PFSK-1 (cell line): ENCODE results near the gene POLR2F.

Experiments
- TAF1 ChIP-seq: IDR thresholded peaks from 2 replicates; pipeline ENCODE4 v1.6.1; 2012; ENCODE audit warnings: low read length, control low read depth, borderline replicate concordance; ENCODE audit not compliant: insufficient read depth
- TF ChIP-seq, protein P1 (sequence below), 2 experiments: IDR thresholded peaks; 2 replicates each; pipeline versions ENCODE4 v1.6.1 to v1.8.0; 2011 to 2012; ENCODE audit warnings: low read depth in 2 of 2, low read length in 2 of 2, control low read depth in 1 of 2, inconsistent platforms in 1 of 2, mild to moderate bottlenecking in 1 of 2, moderate library complexity in 1 of 2; ENCODE audit not compliant: insufficient read depth in 1 of 2

DNA sequence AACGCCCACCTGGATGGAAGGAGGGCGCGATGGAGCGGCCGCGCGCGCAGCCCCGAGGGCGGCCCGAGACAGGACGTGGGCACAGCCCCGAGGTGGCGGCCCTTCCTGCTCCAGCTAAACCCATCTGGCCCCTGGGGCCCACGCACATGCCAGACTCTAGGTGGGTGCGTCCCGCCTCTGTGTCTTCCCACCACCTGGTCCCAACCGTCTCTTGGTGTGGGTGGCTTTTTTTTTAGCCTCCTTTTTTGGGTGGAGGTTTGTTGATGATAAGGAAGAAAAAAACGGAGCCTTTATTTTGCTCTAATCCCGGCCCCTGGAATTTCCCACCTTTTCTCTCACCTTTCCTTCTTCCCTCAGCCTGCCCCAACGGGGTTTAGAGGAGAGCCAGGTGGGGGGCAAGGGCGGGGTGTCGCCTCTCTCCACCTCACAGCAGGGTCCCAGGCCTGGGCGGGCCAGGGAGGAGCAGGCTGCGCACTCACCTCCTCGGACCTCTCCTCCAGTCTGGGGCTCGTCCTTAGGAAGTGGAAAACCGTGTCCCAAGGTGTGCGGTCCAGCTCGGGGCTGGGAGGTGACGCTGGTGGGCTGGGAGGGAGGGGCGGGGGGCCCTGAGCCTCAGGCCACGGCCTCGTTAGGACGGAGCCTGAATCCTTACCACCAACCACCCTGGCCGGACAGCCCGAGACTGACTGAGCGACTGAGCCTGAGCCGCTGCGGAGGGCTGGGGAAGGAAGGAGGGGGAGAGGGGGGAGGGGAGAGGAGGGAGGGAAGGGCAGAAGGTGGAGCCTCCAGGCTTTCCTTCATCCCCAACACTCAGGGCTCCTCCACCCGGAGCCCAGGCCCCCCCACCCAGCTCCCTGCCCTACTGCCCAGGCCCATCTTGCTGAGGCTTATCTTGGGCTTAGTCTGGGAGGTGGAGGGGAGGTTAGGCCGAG is 30.6 kb downstream of the POLR2F start, which contains the start of gene SOX10:
- TF ChIP-seq, protein P1, sequence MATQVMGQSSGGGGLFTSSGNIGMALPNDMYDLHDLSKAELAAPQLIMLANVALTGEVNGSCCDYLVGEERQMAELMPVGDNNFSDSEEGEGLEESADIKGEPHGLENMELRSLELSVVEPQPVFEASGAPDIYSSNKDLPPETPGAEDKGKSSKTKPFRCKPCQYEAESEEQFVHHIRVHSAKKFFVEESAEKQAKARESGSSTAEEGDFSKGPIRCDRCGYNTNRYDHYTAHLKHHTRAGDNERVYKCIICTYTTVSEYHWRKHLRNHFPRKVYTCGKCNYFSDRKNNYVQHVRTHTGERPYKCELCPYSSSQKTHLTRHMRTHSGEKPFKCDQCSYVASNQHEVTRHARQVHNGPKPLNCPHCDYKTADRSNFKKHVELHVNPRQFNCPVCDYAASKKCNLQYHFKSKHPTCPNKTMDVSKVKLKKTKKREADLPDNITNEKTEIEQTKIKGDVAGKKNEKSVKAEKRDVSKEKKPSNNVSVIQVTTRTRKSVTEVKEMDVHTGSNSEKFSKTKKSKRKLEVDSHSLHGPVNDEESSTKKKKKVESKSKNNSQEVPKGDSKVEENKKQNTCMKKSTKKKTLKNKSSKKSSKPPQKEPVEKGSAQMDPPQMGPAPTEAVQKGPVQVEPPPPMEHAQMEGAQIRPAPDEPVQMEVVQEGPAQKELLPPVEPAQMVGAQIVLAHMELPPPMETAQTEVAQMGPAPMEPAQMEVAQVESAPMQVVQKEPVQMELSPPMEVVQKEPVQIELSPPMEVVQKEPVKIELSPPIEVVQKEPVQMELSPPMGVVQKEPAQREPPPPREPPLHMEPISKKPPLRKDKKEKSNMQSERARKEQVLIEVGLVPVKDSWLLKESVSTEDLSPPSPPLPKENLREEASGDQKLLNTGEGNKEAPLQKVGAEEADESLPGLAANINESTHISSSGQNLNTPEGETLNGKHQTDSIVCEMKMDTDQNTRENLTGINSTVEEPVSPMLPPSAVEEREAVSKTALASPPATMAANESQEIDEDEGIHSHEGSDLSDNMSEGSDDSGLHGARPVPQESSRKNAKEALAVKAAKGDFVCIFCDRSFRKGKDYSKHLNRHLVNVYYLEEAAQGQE (IDR thresholded peaks at IDR 0.05; ENCODE audit: insufficient read depth in 1 of 2, low read depth in 2 of 2, low read length in 2 of 2), result no peak
- TF ChIP-seq TAF1, result no peak
